Coronary artery (tissue), 2 donors: ENCODE results near the gene ELF4.
A peak's percentile ranks its signal among the peaks of the same experiment; 100 is the strongest.

Source experiments
- DNase-seq: peaks from one replicate; pipeline ENCODE4 v3.0.0-alpha.2; 2017; ENCODE audit warnings: low spot score
- H3K27ac ChIP-seq, 2 donors: fragments of 200-600 bp; sonication (generic); one replicate each; pipeline ENCODE4 v1.5.1; 2016 to 2019
- H3K4me3 ChIP-seq: fragments of 200-600 bp; sonication (generic); 2 replicates; pipeline ENCODE4 v1.5.1; 2016; ENCODE audit warnings: mild to moderate bottlenecking, moderate library complexity
- TF ChIP-seq, protein P1 (sequence below): fragments of 200-600 bp; sonication (generic); IDR thresholded peaks from one replicate; pipeline ENCODE4 v1.5.1; 2019; ENCODE audit warnings: antibody characterized with exemption

ELF4 gene

DNA sequence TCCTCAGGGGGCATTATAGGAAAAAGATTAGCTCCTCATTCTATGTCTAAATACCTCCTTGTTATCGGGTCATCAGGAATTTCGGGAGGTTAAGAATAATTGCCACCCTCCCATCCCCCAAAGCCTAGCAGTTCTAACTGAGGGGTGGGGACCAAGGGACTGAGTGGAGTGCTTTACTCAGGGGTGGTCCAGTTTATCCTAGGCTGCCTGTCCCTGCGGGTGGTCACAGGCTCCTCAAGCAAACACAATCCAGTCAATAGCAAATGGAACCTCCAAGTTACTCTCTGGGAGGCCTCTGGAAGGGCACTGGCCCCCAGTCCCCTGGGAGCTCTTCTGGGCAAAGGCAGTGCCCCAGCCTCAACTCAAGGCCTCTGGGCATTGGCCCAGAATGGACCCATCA, 6.7 kb downstream of the ELF4 start:
- TF ChIP-seq, protein P1, sequence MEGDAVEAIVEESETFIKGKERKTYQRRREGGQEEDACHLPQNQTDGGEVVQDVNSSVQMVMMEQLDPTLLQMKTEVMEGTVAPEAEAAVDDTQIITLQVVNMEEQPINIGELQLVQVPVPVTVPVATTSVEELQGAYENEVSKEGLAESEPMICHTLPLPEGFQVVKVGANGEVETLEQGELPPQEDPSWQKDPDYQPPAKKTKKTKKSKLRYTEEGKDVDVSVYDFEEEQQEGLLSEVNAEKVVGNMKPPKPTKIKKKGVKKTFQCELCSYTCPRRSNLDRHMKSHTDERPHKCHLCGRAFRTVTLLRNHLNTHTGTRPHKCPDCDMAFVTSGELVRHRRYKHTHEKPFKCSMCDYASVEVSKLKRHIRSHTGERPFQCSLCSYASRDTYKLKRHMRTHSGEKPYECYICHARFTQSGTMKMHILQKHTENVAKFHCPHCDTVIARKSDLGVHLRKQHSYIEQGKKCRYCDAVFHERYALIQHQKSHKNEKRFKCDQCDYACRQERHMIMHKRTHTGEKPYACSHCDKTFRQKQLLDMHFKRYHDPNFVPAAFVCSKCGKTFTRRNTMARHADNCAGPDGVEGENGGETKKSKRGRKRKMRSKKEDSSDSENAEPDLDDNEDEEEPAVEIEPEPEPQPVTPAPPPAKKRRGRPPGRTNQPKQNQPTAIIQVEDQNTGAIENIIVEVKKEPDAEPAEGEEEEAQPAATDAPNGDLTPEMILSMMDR, result no peak
- Histone ChIP-seq H3K27ac (peak overlapping the region in 1 of 2 donors; percentile 45), H3K4me3 (no peak overlapping the region)
- no peak for DNase-seq

DNA sequence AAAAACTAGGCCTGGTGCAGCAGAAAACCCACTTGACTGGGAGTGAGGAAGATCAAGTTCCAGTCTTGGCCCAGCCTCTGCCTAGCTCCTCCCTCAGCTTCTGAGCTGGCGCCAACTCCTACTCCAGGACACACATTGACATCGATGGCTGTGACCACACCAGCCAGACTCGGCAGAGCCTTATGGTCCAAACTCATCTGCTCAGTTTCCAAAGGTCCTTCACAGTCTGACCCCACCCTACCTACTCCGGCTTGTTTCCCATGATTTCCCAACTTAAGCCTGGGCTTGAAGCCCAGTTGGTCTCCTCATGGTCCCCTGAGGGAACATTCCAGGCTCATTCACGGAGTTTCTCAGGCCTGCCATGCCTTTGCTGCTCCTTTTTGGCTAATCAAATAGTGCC, 10.1 kb downstream of the ELF4 start:
- H3K27ac ChIP-seq, result peak overlapping the region in 1 of 2 donors; percentile 72
- TF ChIP-seq, protein P1, result no peak
- DNase-seq, result no peak
- H3K4me3 ChIP-seq, result no peak overlapping the region

DNA sequence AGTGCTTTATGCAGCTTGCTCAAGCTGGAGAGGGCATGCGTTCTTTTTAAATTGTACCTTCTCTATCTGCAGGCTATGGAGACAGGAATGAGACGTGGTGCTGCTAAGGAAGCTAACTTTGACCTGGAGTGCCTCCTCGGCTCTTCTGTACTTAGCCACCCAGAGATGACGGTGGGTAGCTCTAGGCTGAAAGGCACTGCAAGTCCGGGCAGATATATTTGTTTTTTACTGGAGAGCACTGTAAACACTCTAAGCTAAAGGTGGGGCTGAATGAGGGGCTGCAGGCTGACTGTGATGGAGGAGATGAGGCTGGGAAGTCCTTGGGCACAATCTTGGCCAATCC, 12.1 kb downstream of the ELF4 start:
- Histone ChIP-seq H3K4me3 (no peak overlapping the region), H3K27ac (peak overlapping the region in 1 of 2 donors; percentile 32)
- DNase-seq, result no peak
- TF ChIP-seq, protein P1, result no peak

DNA sequence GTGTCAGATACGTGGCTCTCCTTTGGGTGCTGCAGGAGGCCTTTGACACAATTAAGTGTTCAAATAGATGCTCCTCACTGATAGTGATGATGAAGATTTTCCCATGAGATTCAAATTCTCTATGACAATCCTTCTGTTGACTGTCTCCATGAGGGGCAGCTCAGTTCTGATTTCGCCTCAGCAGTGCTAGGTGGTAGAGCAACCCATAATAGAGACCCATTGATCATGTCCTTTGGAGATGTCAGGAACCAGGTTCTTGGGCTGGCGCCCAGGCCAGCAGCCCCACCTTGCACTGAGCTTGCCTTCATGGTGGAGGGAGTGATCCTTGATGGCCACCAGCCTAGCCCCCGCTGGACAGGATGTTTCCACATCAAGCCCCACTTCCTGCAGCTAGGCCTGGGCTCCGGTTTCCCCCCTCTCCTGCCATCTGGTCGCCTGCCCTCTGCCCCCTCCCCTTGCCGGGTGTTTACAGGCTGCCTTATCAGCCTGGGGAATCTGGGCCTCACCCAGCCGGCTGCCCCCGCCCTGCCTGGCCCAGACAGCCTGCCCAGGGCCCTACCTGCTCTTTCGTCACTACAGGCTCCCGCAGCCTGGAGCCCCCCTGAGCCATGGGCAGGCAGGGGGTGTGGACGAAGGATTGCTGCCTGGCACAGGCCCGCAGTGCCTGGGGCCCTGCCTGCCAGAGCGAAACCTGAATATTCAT, 12.6 kb downstream of the ELF4 start:
- no peak overlapping the region for H3K4me3 ChIP-seq
- TF ChIP-seq, protein P1, result no peak
- DNase-seq, result no peak
- no peak overlapping the region for H3K27ac ChIP-seq

DNA sequence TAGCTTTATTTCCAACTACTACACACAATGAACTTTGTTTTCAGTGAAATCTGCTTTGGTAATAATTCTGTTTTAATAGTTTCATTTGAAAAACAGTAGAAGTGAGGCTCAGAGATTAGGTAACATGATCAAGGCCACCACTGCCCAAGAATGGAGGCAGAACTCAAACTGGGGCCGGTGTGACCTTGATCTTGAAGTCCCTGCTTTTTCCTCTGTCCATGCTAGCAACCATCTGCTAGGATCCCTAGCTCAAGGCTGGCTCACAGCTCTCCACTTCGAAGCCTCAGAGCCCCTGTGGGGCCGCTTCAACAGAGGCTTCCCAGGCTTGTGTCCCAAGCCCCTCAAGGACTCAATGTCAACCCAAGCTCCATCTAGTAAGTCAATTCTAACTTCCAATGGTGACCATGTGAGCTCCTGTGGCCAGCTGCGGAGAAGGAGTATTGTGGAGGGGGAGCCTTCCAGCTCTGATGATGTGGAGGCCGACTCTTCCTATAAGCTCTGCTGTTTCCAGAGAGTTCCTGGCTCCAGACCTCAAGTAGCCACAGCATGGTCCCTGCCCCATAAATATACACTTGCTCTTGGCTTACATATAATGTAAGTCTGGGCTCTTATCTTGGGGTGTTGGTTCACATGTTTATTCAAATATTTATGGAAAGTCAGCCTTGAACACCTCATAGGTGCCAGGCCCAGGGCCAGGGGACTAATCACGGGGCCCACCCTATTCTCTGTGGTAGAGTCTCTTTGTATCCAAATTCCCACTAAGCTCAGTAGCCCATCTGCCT, 14.9 kb downstream of the ELF4 start:
- no peak overlapping the region for H3K27ac ChIP-seq
- TF ChIP-seq, protein P1, result no peak
- no peak for DNase-seq
- H3K4me3 ChIP-seq, result no peak overlapping the region

DNA sequence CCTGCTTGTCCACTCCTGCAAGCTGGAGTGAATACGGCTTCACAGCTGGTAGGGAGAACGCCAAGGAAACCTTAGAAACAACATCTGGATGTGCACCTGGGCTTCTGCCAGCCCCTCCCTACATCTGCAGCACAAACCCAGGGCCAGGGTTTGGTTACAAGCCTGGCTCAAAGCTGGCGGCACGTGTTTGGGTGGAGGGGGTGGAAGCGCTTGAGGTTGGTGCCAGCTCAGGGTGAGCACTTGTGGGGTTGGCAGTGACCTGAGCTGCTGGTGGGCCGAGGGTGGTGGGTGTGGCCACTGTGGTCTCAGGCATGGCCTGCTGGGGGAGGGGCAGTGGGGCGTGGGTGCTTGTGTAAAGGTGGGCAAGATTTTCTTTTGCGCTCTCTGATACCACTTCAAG, 15.6 kb downstream of the ELF4 start:
- no peak for DNase-seq
- no peak overlapping the region for H3K4me3 ChIP-seq
- TF ChIP-seq, protein P1, result no peak
- H3K27ac ChIP-seq, result no peak overlapping the region

DNA sequence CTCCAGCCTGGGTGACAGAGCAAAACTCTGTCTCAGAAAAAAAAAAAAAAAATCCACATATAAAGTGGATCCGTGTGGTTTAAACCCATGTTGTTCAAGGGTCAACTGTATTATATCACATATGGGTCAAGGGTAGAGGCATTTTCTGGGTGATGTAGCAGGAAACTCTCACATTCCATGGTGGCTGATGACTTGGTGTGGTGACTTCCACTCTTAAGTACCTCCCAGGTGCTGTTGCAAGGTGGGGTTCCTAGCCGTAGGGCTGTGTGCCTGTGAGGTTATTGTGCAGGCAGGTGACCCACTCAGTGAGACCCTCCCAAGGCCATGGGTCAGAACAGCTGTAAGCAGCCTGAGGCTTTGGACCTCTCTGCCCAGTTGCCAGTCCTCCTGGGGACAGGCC, 17.0 kb downstream of the ELF4 start:
- Histone ChIP-seq H3K27ac (no peak overlapping the region), H3K4me3 (no peak overlapping the region)
- TF ChIP-seq, protein P1, result no peak
- no peak for DNase-seq
